ENCODE measurements around the gene REG4. TPM values are rescaled to one million over a fixed set of nuclear protein-coding genes. Genes with fewer than 3 reads are reported as not detected.

The REG4 gene
- total RNA-seq, 1 experiment from 2014 or later: not detected

GRCh38 chr1:119782631-119783325 lies 28.5 kb downstream of the REG4 start:
- DNase-seq (ENCODE audit: extremely low read depth, low read depth): no peak

- DNase-seq (ENCODE audit: extremely low read depth, low read depth): no peak
These were observed 29.6 kb downstream of the REG4 start for GRCh38 chr1:119781434-119782210.

- no peak for DNase-seq (ENCODE audit: extremely low read depth, low read depth)
These were observed 31.3 kb downstream of the REG4 start for GRCh38 chr1:119779869-119780356.

GRCh38 chr1:119778886-119779560 lies 32.2 kb downstream of the REG4 start:
- DNase-seq (ENCODE audit: extremely low read depth, low read depth): no peak

GRCh38 chr1:119778359-119778758 lies 32.9 kb downstream of the REG4 start:
- no peak for DNase-seq (ENCODE audit: extremely low read depth, low read depth)

- no peak for DNase-seq (ENCODE audit: extremely low read depth, low read depth)
These were observed 36.3 kb downstream of the REG4 start for GRCh38 chr1:119774746-119775490.

GRCh38 chr1:119773711-119774241 lies 37.5 kb downstream of the REG4 start:
- DNase-seq (ENCODE audit: extremely low read depth, low read depth): no peak

- no peak for DNase-seq (ENCODE audit: extremely low read depth, low read depth)
These were observed 39.0 kb downstream of the REG4 start for GRCh38 chr1:119772298-119772697.

- no peak for DNase-seq (ENCODE audit: extremely low read depth, low read depth)
These were observed 39.5 kb downstream of the REG4 start for GRCh38 chr1:119771770-119772169.

GRCh38 chr1:119771016-119771415 lies 40.2 kb downstream of the REG4 start:
- DNase-seq (ENCODE audit: extremely low read depth, low read depth): no peak

- DNase-seq (ENCODE audit: extremely low read depth, low read depth): no peak
These were observed 42.5 kb downstream of the REG4 start, which contains the start of gene HMGCS2 for GRCh38 chr1:119768778-119769177. HMGCS2 (minus strand) TSS chr1:119768905; CDS start chr1:119768844, 61 bp downstream.

- no peak for DNase-seq (ENCODE audit: extremely low read depth, low read depth)
These were observed 43.8 kb downstream of the REG4 start for GRCh38 chr1:119767486-119767885.

GRCh38 chr1:119766374-119766794 lies 44.9 kb downstream of the REG4 start:
- DNase-seq (ENCODE audit: extremely low read depth, low read depth): no peak

GRCh38 chr1:119764220-119764619 lies 47.0 kb downstream of the REG4 start:
- no peak for DNase-seq (ENCODE audit: extremely low read depth, low read depth)

GRCh38 chr1:119762953-119763352 lies 48.3 kb downstream of the REG4 start:
- no peak for DNase-seq (ENCODE audit: extremely low read depth, low read depth)

- no peak for DNase-seq (ENCODE audit: extremely low read depth, low read depth)
These were observed 48.9 kb downstream of the REG4 start for GRCh38 chr1:119762409-119762808.

GRCh38 chr1:119758584-119758983 lies 52.7 kb downstream of the REG4 start:
- DNase-seq (ENCODE audit: extremely low read depth, low read depth): no peak

GRCh38 chr1:119752592-119752991 lies 58.7 kb downstream of the REG4 start:
- DNase-seq (ENCODE audit: extremely low read depth, low read depth): no peak

- DNase-seq (ENCODE audit: extremely low read depth, low read depth): no peak
These were observed 63.2 kb downstream of the REG4 start for GRCh38 chr1:119748040-119748439.

GRCh38 chr1:119747451-119747850 lies 63.8 kb downstream of the REG4 start:
- DNase-seq (ENCODE audit: extremely low read depth, low read depth): no peak
